Mesothelial cell of epicardium (in vitro differentiated cells): ENCODE data around the gene GFOD1. TPM values are rescaled to one million over a fixed set of nuclear protein-coding genes. Genes with fewer than 3 reads are reported as not detected.
"Not testable (repeated sequence)": the region's sequence is repeated elsewhere in the genome, so short reads cannot be mapped to it uniquely, and the experiment has no call there.

Experiments used
- DNase-seq, 2 experiments: peaks; one replicate each; pipeline ENCODE4 v3.0.0; 2021; ENCODE audit warnings: low spot score in 2 of 2; ENCODE audit not compliant: unreplicated experiment in 2 of 2
- H3K27ac Mint-ChIP-seq: 2 replicates; pipeline ENCODE4 v1.8.0; 2021; ENCODE audit warnings: mixed read lengths
- H3K27me3 Mint-ChIP-seq: 2 replicates; pipeline ENCODE4 v1.8.0; 2021; ENCODE audit warnings: low read depth, mixed read lengths
- H3K36me3 Mint-ChIP-seq: 2 replicates; pipeline ENCODE4 v1.8.0; 2021; ENCODE audit warnings: mixed read lengths
- H3K4me1 Mint-ChIP-seq: 2 replicates; pipeline ENCODE4 v1.8.0; 2021; ENCODE audit warnings: mixed read lengths
- H3K4me3 Mint-ChIP-seq: 2 replicates; pipeline ENCODE4 v1.8.0; 2021; ENCODE audit warnings: mild to moderate bottlenecking, moderate library complexity, mixed read lengths
- H3K9me3 Mint-ChIP-seq: 2 replicates; pipeline ENCODE4 v1.8.0; 2021; ENCODE audit warnings: mixed read lengths
- CTCF ChIP-seq: fragments of 200-600 bp; sonication (generic); IDR thresholded peaks from one replicate; pipeline ENCODE4 v1.5.0; 2021; ENCODE audit warnings: antibody characterized with exemption; ENCODE audit not compliant: unreplicated experiment
- total RNA-seq: library from RNA; stranded (reverse); gene quantifications from 3 replicates; pipeline ENCODE4 v1.2.1, GENCODE V29; 2021

The GFOD1 gene
- total RNA-seq, 1 donor from 2014 or later: 4.8 TPM

- Mint-ChIP-seq H3K4me1 (peaks cover 8% of the 10 kb centered on the region), H3K27me3 (peaks cover 2% of the 10 kb centered on the region), H3K36me3 (no peaks in the 10 kb centered on the region), H3K9me3 (no peaks in the 10 kb centered on the region), H3K27ac (no peak overlapping the region), H3K4me3 (no peak overlapping the region)
- no peak for TF ChIP-seq CTCF
- DNase-seq: no peak
Measured at GRCh38 chr6:13461805-13462204, 25.6 kb downstream of the GFOD1 start.

- Mint-ChIP-seq H3K4me1 (peaks cover 8% of the 10 kb centered on the region), H3K27me3 (peaks cover 2% of the 10 kb centered on the region), H3K36me3 (no peaks in the 10 kb centered on the region), H3K27ac (no peak overlapping the region), H3K4me3 (no peak overlapping the region), H3K9me3 (no peaks in the 10 kb centered on the region)
- DNase-seq: no peak
- no peak for TF ChIP-seq CTCF
Measured at GRCh38 chr6:13461307-13461706, 26.1 kb downstream of the GFOD1 start.

- not testable (repeated sequence) for H3K9me3 Mint-ChIP-seq, H3K36me3 Mint-ChIP-seq, H3K27ac Mint-ChIP-seq, DNase-seq, H3K4me3 Mint-ChIP-seq, H3K27me3 Mint-ChIP-seq, H3K4me1 Mint-ChIP-seq
Measured at GRCh38 chr6:13460289-13460688, 27.1 kb downstream of the GFOD1 start.

- Mint-ChIP-seq H3K9me3 (no peaks in the 10 kb centered on the region), H3K27ac (no peak overlapping the region), H3K36me3 (no peaks in the 10 kb centered on the region), H3K27me3 (peaks cover 13% of the 10 kb centered on the region), H3K4me1 (peaks cover 10% of the 10 kb centered on the region), H3K4me3 (no peak overlapping the region)
- TF ChIP-seq CTCF: no peak
- no peak for DNase-seq
Measured at GRCh38 chr6:13457577-13457976, 29.8 kb downstream of the GFOD1 start.

- Mint-ChIP-seq H3K27me3 (peaks cover 13% of the 10 kb centered on the region), H3K27ac (no peak overlapping the region), H3K36me3 (no peaks in the 10 kb centered on the region), H3K4me1 (peaks cover 10% of the 10 kb centered on the region), H3K4me3 (no peak overlapping the region), H3K9me3 (no peaks in the 10 kb centered on the region)
- no peak for DNase-seq
- TF ChIP-seq CTCF: no peak
Measured at GRCh38 chr6:13455552-13455966, 31.8 kb downstream of the GFOD1 start.

GRCh38 chr6:13454286-13455221, 32.8 kb downstream of the GFOD1 start:
- peaks cover 15% of the 10 kb centered on the region for H3K27me3 Mint-ChIP-seq
- H3K4me3 Mint-ChIP-seq: no peak overlapping the region
- no peak for TF ChIP-seq CTCF
- peaks cover 10% of the 10 kb centered on the region for H3K4me1 Mint-ChIP-seq
- no peak for DNase-seq
- H3K27ac Mint-ChIP-seq: no peak overlapping the region
- H3K36me3 Mint-ChIP-seq: no peaks in the 10 kb centered on the region
- H3K9me3 Mint-ChIP-seq: peaks cover 4% of the 10 kb centered on the region
